ENCODE measurements around the gene MLLT6.

MLLT6 gene

DNA sequence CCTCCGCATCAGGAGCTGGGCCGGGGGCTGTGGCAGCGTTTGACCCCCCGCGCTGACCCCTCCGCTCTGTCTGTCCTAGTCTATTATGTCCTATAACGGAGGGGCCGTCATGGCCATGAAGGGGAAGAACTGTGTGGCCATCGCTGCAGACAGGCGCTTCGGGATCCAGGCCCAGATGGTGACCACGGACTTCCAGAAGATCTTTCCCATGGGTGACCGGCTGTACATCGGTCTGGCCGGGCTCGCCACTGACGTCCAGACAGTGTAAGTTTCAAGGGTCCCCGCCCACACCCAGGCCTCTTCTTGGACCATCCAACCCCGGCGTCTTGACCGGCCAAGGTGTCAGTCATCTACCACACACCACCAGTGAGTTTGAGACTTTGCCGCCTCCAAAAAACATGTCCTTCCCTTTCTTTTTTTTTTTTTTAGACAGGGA, 48.0 kb downstream of the MLLT6 start:
- DNase-seq (ENCODE audit: extremely low read depth, low read depth), result no peak
- TF ChIP-seq, protein P1, sequence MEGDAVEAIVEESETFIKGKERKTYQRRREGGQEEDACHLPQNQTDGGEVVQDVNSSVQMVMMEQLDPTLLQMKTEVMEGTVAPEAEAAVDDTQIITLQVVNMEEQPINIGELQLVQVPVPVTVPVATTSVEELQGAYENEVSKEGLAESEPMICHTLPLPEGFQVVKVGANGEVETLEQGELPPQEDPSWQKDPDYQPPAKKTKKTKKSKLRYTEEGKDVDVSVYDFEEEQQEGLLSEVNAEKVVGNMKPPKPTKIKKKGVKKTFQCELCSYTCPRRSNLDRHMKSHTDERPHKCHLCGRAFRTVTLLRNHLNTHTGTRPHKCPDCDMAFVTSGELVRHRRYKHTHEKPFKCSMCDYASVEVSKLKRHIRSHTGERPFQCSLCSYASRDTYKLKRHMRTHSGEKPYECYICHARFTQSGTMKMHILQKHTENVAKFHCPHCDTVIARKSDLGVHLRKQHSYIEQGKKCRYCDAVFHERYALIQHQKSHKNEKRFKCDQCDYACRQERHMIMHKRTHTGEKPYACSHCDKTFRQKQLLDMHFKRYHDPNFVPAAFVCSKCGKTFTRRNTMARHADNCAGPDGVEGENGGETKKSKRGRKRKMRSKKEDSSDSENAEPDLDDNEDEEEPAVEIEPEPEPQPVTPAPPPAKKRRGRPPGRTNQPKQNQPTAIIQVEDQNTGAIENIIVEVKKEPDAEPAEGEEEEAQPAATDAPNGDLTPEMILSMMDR (IDR thresholded peaks at IDR 0.05; ENCODE audit: low read depth, low read length, missing control alignments), result no peak
- peak overlapping the region; percentile 99 for H3K4me3 ChIP-seq (replicated peaks; ENCODE audit: low read depth, low read length)

DNA sequence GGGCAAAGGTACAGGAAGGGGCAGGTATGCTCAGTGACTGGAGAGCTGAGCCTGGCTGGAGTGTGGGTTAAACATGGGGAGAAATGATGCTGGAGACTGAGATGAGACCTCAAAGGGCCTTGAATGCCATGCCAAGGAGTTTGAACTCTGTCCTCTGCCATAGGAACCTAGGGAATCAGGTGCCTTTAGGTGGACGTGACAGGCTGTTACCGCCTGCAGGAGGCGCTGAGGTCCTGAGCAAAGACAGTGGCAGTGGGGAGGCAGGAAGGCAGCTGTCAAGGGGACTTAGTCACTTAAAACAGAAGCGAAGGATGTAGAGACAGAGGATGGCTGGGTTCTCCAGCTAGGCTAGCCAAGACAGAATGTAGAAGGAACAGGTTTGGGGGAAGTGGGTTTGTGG, 56.5 kb downstream of the MLLT6 start:
- TF ChIP-seq, protein P1 (IDR thresholded peaks at IDR 0.05; ENCODE audit: low read depth, low read length, missing control alignments), result peak; percentile 57
- no peak overlapping the region for H3K4me3 ChIP-seq (replicated peaks; ENCODE audit: low read depth, low read length)
- no peak for DNase-seq (ENCODE audit: extremely low read depth, low read depth)

DNA sequence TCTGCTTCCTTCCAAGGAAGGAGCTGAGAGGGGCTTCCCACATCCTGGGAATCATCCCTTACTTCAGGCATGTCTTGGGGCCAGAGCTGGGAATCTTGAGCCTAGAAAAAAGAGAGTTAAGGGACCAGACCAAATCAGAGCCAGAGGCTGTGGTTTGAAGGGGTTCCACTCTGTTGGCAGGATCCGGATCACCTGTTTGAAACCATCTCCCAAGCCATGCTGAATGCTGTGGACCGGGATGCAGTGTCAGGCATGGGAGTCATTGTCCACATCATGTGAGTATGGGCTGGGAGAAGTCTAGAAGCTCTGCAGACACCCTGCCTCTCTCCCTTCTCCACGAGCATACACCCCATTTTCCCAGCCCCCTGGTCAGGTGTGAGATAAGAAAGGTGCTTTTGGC, 57.2 kb downstream of the MLLT6 start:
- no peak for DNase-seq (ENCODE audit: extremely low read depth, low read depth)
- TF ChIP-seq, protein P1 (IDR thresholded peaks at IDR 0.05; ENCODE audit: low read depth, low read length, missing control alignments), result no peak
- H3K4me3 ChIP-seq (replicated peaks; ENCODE audit: low read depth, low read length), result no peak overlapping the region

DNA sequence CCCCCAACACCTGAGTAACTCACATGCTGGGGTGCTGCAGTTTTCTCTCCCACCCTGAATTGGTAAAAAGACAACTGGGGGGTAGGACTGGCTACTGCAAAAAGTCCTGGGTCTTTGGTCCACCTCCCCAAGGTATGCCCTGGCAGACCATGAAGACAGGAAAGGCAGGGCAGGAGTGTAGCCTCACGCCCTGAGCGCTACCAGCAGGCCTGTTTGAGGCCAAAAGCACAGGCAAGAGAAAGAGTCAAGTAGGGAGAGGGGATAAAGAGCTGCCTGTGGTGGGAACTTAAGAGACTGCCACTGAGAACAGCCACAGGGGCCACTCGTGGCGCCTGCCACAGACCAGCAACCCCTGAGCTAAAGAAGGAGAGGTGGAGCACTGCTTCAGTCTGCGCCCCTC, 61.3 kb downstream of the MLLT6 start:
- DNase-seq (ENCODE audit: extremely low read depth, low read depth), result no peak
- TF ChIP-seq, protein P1 (IDR thresholded peaks at IDR 0.05; ENCODE audit: low read depth, low read length, missing control alignments), result no peak
- H3K4me3 ChIP-seq (replicated peaks; ENCODE audit: low read depth, low read length), result no peak overlapping the region

DNA sequence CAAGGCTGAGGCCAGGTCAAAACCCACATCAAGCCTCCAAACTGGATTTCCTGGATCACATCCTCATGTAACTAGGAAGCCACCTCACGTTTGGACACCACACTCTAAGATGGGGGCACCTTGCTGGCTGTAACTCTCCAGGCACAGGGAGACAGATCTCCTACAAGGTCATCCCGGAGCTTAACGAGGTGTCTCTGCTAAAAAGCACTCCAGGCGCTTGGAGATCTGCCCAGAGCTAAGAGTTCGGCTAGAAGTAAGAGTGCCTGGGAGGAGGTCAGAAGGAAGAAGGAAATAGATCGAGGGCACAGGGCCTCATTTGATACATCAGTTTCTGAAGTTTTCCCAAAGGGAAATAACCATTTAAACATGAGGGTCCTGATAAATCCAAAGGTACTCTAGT, 63.3 kb downstream of the MLLT6 start:
- DNase-seq (ENCODE audit: extremely low read depth, low read depth), result no peak
- TF ChIP-seq, protein P1 (IDR thresholded peaks at IDR 0.05; ENCODE audit: low read depth, low read length, missing control alignments), result no peak
- no peak overlapping the region for H3K4me3 ChIP-seq (replicated peaks; ENCODE audit: low read depth, low read length)

DNA sequence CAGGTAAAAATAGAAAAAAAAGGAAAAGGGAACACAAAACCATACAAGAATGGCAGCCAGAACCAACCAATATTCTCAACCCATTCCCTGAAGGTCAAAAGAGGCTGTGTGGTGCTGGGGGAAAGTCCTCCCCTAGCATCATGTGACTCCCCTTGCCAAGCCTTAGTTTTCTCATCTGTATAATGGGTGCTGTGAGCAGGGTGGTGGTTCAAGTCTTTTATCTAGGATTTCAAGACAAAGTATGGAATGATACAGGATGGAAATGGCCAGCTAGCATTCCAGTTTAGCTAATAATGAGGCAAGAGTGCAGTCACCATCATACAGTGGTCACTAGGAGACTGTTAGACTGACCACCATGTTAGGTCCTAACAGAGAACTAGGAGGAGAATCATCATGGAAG, 68.2 kb downstream of the MLLT6 start:
- no peak overlapping the region for H3K4me3 ChIP-seq (replicated peaks; ENCODE audit: low read depth, low read length)
- DNase-seq (ENCODE audit: extremely low read depth, low read depth), result no peak
- TF ChIP-seq, protein P1 (IDR thresholded peaks at IDR 0.05; ENCODE audit: low read depth, low read length, missing control alignments), result no peak

DNA sequence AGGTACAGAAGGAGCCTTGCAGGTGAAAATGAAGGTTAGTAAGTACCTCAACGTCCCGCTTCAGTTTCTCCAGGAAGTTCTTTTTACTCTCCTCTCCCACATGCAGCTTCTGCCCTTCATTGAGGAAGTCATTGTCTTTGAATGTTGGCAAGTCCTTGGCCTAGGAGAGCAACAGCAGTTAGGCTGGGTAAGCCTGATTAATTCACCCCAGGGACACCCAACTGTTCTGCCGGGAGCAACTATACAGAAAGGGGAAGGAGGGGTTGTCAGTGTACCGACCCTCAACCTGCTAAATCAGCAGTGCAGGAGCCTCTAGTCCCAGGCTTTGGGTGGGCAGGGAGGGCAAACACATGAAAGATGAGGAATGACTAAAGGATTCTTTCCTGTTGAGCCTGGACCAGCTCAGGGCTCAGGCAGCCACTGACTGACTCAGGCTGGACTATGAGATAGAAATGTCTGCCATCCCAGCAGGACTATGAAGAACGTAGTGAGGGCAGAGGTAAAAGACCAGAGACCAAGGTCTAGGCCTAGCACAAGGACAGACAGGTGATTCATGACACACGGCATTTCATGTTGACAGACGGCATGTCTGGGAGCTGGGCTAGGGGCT, 72.7 kb downstream of the MLLT6 start:
- no peak overlapping the region for H3K4me3 ChIP-seq (replicated peaks; ENCODE audit: low read depth, low read length)
- TF ChIP-seq, protein P1 (IDR thresholded peaks at IDR 0.05; ENCODE audit: low read depth, low read length, missing control alignments), result no peak
- no peak for DNase-seq (ENCODE audit: extremely low read depth, low read depth)

Data from HFF-Myc (cell line).